CD4-positive, alpha-beta T cell treated with Interleukin-6 for 4 hours (primary cell): ENCODE data around the gene ERC1.
"Not testable (repeated sequence)": the region's sequence is repeated elsewhere in the genome, so short reads cannot be mapped to it uniquely, and the experiment has no call there.

Experiments used
- DNase-seq: peaks from one replicate; pipeline ENCODE4 v3.0.0-alpha.2; 2020; ENCODE audit warnings: mixed read lengths

Gene ERC1

DNA sequence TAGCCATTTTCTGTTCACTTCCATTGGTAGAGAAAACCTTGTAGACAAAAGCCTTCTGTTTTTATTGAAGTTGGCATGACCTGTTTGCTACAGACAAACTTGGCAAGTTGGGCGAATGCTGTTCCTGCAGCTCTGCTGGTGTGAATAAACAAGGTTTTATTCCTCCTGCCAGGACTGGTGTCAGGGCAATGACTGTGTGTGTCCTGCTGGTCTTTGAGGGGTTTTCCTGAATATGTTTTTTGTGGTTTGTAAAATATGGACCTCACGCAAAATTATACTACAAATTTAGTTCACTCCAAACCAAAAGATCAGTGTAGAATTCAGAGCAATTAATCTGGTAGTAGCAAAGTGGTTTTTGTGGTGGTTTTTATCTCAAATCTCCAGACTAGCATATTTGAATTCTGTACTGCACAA lies 140.8 kb downstream of the ERC1 start:
- no peak for DNase-seq

GRCh38 chr12:1132311-1132710 lies 141.3 kb downstream of the ERC1 start:
- DNase-seq = no peak

DNA sequence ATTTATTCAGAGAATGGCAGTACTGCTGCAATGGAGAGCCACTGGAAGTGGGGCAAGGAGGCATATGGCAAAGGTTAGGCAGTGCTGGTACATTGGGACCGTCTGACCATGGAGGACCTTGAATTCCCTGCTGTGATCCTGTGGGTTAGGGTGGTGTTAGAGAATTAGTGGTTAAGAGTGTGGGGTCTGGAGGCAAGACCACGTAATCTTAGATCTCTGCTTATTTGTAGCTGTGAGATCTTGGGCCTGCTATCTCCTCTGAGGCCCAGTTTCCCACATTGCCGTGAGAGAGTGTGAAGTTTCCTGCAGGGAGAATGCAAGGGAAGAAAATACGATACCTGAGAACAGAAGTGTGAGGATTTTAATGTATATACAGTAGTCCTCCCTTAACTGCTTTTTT lies 147.7 kb downstream of the ERC1 start:
- no peak for DNase-seq

DNA sequence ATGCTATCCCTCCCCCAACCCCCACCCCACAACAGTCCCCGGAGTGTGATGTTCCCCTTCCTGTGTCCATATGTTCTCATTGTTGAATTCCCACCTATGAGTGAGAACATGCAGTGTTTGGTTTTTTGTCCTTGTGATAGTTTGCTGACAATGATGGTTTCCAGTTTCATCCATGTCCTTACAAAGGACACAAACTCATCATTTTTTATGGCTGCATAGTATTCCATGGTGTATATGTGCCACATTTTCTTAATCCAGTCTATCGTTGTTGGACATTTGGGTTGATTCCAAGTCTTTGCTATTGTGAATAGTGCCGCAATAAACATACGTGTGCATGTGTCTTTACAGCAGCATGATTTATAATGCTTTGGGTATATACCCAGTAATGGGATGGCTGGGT lies 155.7 kb downstream of the ERC1 start:
- not testable (repeated sequence) for DNase-seq

- no peak for DNase-seq
Measured at GRCh38 chr12:1147821-1148220, 156.8 kb downstream of the ERC1 start.

DNA sequence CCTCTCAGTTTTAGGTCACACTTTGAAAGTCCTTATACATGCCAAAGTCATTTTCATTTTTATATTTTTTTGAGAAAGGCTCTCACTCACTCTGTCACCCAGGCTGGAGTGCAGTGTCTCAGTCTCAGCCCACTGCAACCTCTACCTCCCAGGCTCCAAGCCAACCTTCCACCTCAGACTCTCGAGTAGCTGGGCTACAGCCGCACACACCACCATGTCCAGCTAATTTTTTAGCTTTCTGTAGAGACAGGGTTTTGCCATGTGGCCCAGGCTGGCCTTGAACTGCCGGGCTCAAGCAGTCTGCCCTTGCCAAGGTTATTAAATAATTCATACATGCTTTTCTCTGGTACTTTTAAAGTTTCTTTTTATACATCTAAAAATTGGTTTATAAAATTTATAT lies 166.0 kb downstream of the ERC1 start:
- DNase-seq = no peak

DNA sequence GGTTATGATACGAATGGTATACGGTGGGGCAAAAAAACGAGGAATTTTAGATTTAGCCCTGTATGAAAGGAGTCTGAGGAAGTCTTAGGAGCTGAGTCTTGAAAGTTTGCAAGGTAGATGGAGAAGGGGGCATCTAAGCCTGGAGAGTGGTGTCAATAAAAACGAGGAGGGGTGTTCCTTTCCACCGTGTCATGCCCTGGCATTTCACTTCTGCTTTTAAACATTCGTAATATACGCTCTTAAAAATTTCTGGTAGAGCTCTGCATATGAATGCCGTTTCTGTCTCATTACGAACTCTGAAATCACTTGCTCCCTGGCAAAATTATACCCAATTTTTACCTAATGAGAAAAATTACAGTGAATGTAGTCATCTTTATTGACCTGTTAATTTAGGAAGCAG lies 170.2 kb downstream of the ERC1 start:
- DNase-seq = no peak

DNA sequence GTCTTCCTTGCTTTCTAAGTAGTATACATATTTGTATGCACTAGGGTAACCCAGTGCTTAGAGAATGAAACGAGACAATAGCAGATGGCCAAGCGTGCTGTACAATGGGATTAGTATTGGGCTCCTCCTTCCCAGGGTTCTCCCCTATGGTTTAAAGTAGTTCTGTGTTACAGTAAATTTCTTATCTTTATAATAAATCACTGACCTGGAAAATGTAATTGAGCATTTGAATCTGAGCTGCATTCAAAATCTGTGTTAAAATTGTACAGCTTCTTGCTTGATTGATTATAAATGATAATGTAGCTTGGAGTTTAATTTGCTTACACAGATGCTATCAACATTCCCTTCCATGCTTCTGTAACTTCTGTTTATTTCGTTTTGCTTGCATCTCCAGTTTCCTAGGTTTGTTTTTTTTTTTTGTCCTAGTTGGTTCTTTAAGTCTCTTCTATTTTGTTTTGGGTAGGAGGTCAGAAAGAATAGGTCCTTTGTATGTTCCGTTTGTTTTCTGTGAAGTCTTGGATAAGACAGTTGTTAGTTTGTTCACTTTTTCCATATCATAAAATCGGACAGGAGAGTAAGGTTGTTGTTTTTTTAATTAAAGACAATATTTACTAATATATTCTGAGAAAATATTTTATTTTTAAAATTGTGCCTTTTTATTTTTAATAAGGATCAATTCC lies 171.2 kb downstream of the ERC1 start:
- no peak for DNase-seq

DNA sequence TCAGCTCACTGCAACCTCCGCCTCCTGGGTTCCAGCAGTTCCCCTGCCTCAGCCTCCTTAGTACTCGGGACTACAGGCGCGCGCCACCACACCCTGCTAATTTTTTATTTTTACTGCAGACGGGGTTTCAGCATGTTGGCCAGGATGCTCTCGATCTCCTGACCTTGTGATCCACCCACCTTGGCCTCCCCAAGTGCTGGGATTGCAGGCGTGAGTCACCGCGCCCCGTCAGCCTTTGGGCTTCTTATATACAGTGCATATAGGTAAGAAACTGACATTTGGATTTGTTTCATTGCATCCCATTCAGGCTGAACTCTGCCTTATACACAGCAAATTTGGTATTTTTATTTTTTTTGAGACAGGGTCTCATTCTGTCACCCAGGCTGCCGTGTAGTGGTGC lies 176.8 kb downstream of the ERC1 start:
- no peak for DNase-seq

- DNase-seq = no peak
Measured at GRCh38 chr12:1170411-1170810, 179.4 kb downstream of the ERC1 start.

- DNase-seq = no peak
Measured at GRCh38 chr12:1171657-1172408, 180.8 kb downstream of the ERC1 start.

DNA sequence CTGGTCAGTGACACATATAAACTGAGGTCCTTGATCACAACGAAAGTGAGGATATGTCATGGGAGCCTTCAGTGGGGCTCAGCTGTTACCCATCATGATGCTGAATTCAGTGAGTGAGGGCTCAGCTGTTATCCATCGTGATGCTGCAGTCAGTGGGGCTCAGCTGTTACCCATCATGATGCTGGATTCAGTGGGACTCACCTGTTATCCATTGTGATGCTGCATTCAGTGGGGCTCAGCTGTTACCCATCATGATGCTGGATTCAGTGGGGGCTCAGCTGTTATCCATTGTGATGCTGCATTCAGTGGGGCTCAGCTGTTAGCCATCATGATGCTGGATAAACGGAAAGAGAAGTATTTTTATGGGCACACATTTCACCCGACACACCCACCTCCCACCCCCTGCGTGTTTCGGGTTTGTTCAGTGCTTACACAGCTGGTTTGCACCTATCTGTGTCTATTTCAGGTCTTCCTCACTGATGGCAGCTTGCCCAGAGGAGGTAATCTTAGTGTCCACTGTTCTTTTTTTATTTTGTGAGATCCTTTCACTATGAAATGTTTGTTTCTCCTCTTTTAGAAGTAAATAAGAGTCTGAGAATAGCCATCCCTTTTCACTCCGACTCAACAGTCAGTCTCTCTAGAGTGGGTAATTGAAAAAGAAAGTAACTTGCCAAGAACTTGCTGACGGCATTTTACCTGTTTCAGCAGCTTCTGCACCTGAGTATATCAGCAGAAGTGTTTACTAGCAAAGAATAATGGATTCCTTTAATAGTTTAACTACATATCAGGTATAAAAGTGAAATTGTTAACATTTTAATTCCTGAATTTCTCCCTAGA lies 183.0 kb downstream of the ERC1 start:
- DNase-seq = no peak

GRCh38 chr12:1174659-1175058 lies 183.6 kb downstream of the ERC1 start:
- DNase-seq = no peak

GRCh38 chr12:1176191-1176590 lies 185.2 kb downstream of the ERC1 start:
- no peak for DNase-seq

DNA sequence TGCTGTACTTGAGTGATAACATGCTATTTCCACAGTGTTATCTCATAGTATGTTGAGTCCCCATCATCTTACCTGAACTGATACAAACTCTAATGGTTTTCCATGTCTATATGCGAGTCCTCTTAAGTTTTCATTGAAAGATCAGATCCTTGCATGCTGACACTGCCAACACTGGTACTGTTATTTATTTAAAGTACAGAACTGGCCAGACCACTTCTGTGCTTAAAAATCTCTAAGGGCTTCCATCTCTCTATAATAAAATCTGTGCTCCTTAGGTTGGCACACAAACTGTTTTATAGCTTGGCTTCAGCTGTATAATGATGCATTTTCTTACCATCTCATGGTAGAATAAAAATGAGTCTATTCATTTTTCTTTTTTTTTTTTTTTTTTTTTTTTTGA lies 188.1 kb downstream of the ERC1 start:
- DNase-seq = no peak

GRCh38 chr12:1182069-1182468 lies 191.0 kb downstream of the ERC1 start:
- no peak for DNase-seq

GRCh38 chr12:1184402-1184801 lies 193.4 kb downstream of the ERC1 start:
- DNase-seq = no peak

- no peak for DNase-seq
Measured at GRCh38 chr12:1185460-1186182, 194.6 kb downstream of the ERC1 start.

DNA sequence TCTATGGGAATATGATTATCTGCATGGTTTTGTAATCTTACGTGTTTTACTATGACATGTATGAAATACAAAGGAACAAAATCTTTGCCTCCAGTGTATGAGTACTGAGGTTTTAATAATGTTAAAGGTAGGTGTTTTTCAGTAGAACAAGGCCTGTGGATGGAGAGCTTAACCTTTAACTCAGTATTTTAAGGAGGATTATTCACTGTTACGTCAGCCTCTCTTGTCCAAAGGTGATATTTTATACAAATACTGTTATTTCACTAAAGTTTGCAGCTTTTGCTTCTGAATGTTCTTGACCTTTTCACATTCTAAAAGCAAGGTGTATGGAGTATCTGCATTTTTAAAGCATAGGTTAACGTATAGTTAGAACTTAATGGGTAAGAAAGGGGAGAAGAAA lies 195.3 kb downstream of the ERC1 start:
- no peak for DNase-seq

- DNase-seq = no peak
Measured at GRCh38 chr12:1188016-1188415, 197.0 kb downstream of the ERC1 start.

GRCh38 chr12:1189163-1189562 lies 198.1 kb downstream of the ERC1 start:
- DNase-seq = no peak

- no peak for DNase-seq
Measured at GRCh38 chr12:1195513-1195912, 204.5 kb downstream of the ERC1 start.
